GM23338 (cell line): ENCODE measurements around the gene JTB. TPM values are rescaled to one million over a fixed set of nuclear protein-coding genes. Genes with fewer than 3 reads are reported as not detected.
A peak's percentile ranks its signal among the peaks of the same experiment; 100 is the strongest.

Source experiments
- ATAC-seq: fragments of 200-7000 bp; cut with Tn5 transposase; 3 replicates; pipeline ENCODE4 v1.9.1; 2020
- DNase-seq: peaks from one replicate; pipeline ENCODE4 v3.0.0-alpha.2; 2015; ENCODE audit warnings: low spot score
- H2AFZ ChIP-seq: fragments of 200-600 bp; sonication (generic); 2 replicates; pipeline ENCODE4 v1.8.0; 2016; ENCODE audit warnings: antibody characterized with exemption, mild to moderate bottlenecking, moderate library complexity
- H3F3A ChIP-seq: fragments of 200-600 bp; sonication (generic); replicated peaks from 2 replicates; pipeline ENCODE4 v1.8.0; 2017; ENCODE audit warnings: antibody characterized with exemption, mixed run types, low read depth
- H3K27ac ChIP-seq: fragments of 200-600 bp; sonication (generic); 2 replicates; pipeline ENCODE4 v1.6.1; 2016; ENCODE audit warnings: low read depth
- H3K27me3 ChIP-seq: fragments of 200-600 bp; sonication (generic); 2 replicates; pipeline ENCODE4 v1.8.0; 2016; ENCODE audit warnings: mild to moderate bottlenecking, mixed run types, moderate library complexity; ENCODE audit not compliant: insufficient read depth
- H3K36me3 ChIP-seq: fragments of 200-600 bp; sonication (generic); 2 replicates; pipeline ENCODE4 v1.8.0; 2016; ENCODE audit warnings: mild to moderate bottlenecking; ENCODE audit not compliant: insufficient read depth
- H3K4me1 ChIP-seq: fragments of 200-600 bp; sonication (generic); 2 replicates; pipeline ENCODE4 v1.8.0; 2016; ENCODE audit warnings: mild to moderate bottlenecking, moderate library complexity; ENCODE audit not compliant: insufficient read depth
- H3K4me2 ChIP-seq: fragments of 200-600 bp; sonication (generic); 2 replicates; pipeline ENCODE4 v1.7.1; 2017; ENCODE audit warnings: mixed run types
- H3K4me3 ChIP-seq: fragments of 200-600 bp; sonication (generic); 2 replicates; pipeline ENCODE4 v1.6.1; 2016; ENCODE audit warnings: mixed run types
- H3K79me2 ChIP-seq: fragments of 200-600 bp; sonication (generic); replicated peaks from 2 replicates; pipeline ENCODE4 v1.8.0; 2017; ENCODE audit warnings: mild to moderate bottlenecking; ENCODE audit not compliant: insufficient read depth
- H3K9me2 ChIP-seq: fragments of 200-600 bp; sonication (generic); 2 replicates; pipeline ENCODE4 v1.8.0; 2017; ENCODE audit not compliant: insufficient read depth
- H4K20me1 ChIP-seq: fragments of 200-600 bp; sonication (generic); replicated peaks from 2 replicates; pipeline ENCODE4 v1.8.0; 2017; ENCODE audit warnings: mild to moderate bottlenecking; ENCODE audit not compliant: insufficient read depth
- H3K27ac Mint-ChIP-seq: 2 replicates; pipeline ENCODE4 v1.8.0; 2020; ENCODE audit warnings: inconsistent platforms, mild to moderate bottlenecking, moderate library complexity, mixed read lengths
- H3K27me3 Mint-ChIP-seq: 3 replicates; pipeline ENCODE4 v1.8.0; 2022; ENCODE audit warnings: low read depth, mild to moderate bottlenecking, moderate library complexity, mixed read lengths, inconsistent platforms; ENCODE audit not compliant: insufficient read depth, poor library complexity
- H3K36me3 Mint-ChIP-seq: 3 replicates; pipeline ENCODE4 v1.8.0; 2021; ENCODE audit warnings: low read depth, mild to moderate bottlenecking, inconsistent platforms, moderate library complexity, mixed read lengths
- H3K4me1 Mint-ChIP-seq: 3 replicates; pipeline ENCODE4 v1.8.0; 2020; ENCODE audit warnings: mild to moderate bottlenecking, inconsistent platforms, mixed read lengths
- H3K4me3 Mint-ChIP-seq: 3 replicates; pipeline ENCODE4 v1.8.0; 2021; ENCODE audit warnings: moderate library complexity, mild to moderate bottlenecking, inconsistent platforms, mixed read lengths
- H3K9me3 Mint-ChIP-seq: 3 replicates; pipeline ENCODE4 v1.8.0; 2020; ENCODE audit warnings: moderate library complexity, mild to moderate bottlenecking, inconsistent platforms, mixed read lengths
- ETS1 ChIP-seq: IDR thresholded peaks from 2 replicates; pipeline ENCODE4 v1.6.1; 2016; ENCODE audit warnings: antibody characterized with exemption
- EZH2 ChIP-seq: fragments of 200-600 bp; sonication (generic); IDR thresholded peaks from one replicate; pipeline ENCODE4 v1.8.0; 2017; ENCODE audit warnings: antibody characterized with exemption, mild to moderate bottlenecking, low read depth; ENCODE audit not compliant: unreplicated experiment
- JUNB ChIP-seq: IDR thresholded peaks from one replicate; pipeline ENCODE4 v1.6.1; 2016; ENCODE audit warnings: antibody characterized with exemption; ENCODE audit not compliant: unreplicated experiment
- POLR2AphosphoS5 ChIP-seq: IDR thresholded peaks from 2 replicates; pipeline ENCODE4 v1.6.1; 2016; ENCODE audit warnings: antibody characterized with exemption, low read depth
- STAT1 ChIP-seq: IDR thresholded peaks from one replicate; pipeline ENCODE4 v1.6.1; 2016; ENCODE audit warnings: antibody characterized with exemption; ENCODE audit not compliant: unreplicated experiment
- ZNF114 ChIP-seq: fragments of 250-450 bp; sonication (Bioruptor Pico); IDR thresholded peaks from 2 replicates; pipeline ENCODE4 v1.5.0; 2020; ENCODE audit warnings: mild to moderate bottlenecking, moderate library complexity
- ZNF462 ChIP-seq: fragments of 250-450 bp; sonication (Bioruptor Pico); IDR thresholded peaks from 2 replicates; pipeline ENCODE4 v1.5.0; 2020; ENCODE audit warnings: mild to moderate bottlenecking, moderate library complexity
- polyA plus RNA-seq: library from polyadenylated mRNA; unstranded; fragments of >200 nt; fragmentation: Nextera tagmentation; extraction: Ambion mirVana; gene quantifications from 2 replicates; pipeline ENCODE4 v1.2.1, GENCODE V29; 2016
- total RNA-seq: library from RNA; depleted of rRNA; stranded (reverse); fragments of >200 nt; shearing (Covaris generic); gene quantifications from 2 replicates; pipeline ENCODE4 v1.2.3, GENCODE V29; 2014

Gene JTB
- total and polyA plus RNA-seq, 2 experiments from 2014 or later, result 140 to 208 TPM

GRCh38 chr1:153928791-153929341, 48.6 kb downstream of the JTB start:
- Histone ChIP-seq H3K4me3 (no peak overlapping the region), H3K9me2 (no peaks in the 10 kb centered on the region), H2AFZ (no peak overlapping the region), H3K79me2 (no peaks in the 10 kb centered on the region), H3K27me3 (no peaks in the 10 kb centered on the region), H3K4me1 (peaks cover 4% of the 10 kb centered on the region; the same call in 1 of the 2 replicates), H4K20me1 (no peaks in the 10 kb centered on the region; the same call in 1 of the 2 replicates), H3F3A (peaks cover 12% of the 10 kb centered on the region; the same call in 1 of the 2 replicates), H3K27ac (peak overlapping the region; percentile 67), H3K36me3 (no peaks in the 10 kb centered on the region), H3K4me2 (no peak overlapping the region)
- TF ChIP-seq JUNB, result no peak
- TF ChIP-seq EZH2, result no peak
- no peak for TF ChIP-seq ZNF462 (CRISPR knock-in tag)
- Mint-ChIP-seq H3K36me3 (peaks cover 27% of the 10 kb centered on the region; the same call in 2 of the 3 replicates), H3K27ac (no peak overlapping the region), H3K27me3 (peaks cover 4% of the 10 kb centered on the region), H3K4me1 (peaks cover under 1% of the 10 kb centered on the region; the same call in 1 of the 3 replicates), H3K9me3 (no peaks in the 10 kb centered on the region), H3K4me3 (no peak overlapping the region)
- DNase-seq (no peak), ATAC-seq (no peak)

GRCh38 chr1:153928245-153928644, 49.2 kb downstream of the JTB start:
- Histone ChIP-seq H3K27ac (peak overlapping the region; percentile 67; the same call in 1 of the 2 replicates), H3K36me3 (no peaks in the 10 kb centered on the region), H3K4me2 (no peak overlapping the region), H3K9me2 (no peaks in the 10 kb centered on the region), H3K27me3 (no peaks in the 10 kb centered on the region), H3F3A (peaks cover 15% of the 10 kb centered on the region; the same call in 1 of the 2 replicates), H3K79me2 (no peaks in the 10 kb centered on the region), H3K4me3 (no peak overlapping the region), H4K20me1 (no peaks in the 10 kb centered on the region; the same call in 1 of the 2 replicates), H2AFZ (no peak overlapping the region), H3K4me1 (peaks cover 4% of the 10 kb centered on the region; the same call in 1 of the 2 replicates)
- H3K9me3 Mint-ChIP-seq, result no peaks in the 10 kb centered on the region; the same call in 2 of the 3 replicates
- no peak overlapping the region for H3K4me3 Mint-ChIP-seq
- peaks cover 10% of the 10 kb centered on the region for H3K27me3 Mint-ChIP-seq
- H3K4me1 Mint-ChIP-seq, result peaks cover 2% of the 10 kb centered on the region; the same call in 1 of the 3 replicates
- DNase-seq (no peak), ATAC-seq (no peak)
- H3K27ac Mint-ChIP-seq, result no peak overlapping the region
- H3K36me3 Mint-ChIP-seq, result peaks cover 23% of the 10 kb centered on the region; the same call in 2 of the 3 replicates
- TF ChIP-seq STAT1 (no peak), EZH2 (no peak), ETS1 (no peak), ZNF114 (CRISPR knock-in tag) (no peak), JUNB (no peak), POLR2AphosphoS5 (no peak)
